Measurements from ENCODE around the gene RSAD1. TPM values are rescaled to one million over a fixed set of nuclear protein-coding genes. Genes with fewer than 3 reads are reported as not detected.
A peak's percentile ranks its signal among the peaks of the same experiment; 100 is the strongest.

The RSAD1 gene
- total and polyA plus RNA-seq, 5 experiments from 2014 or later = 61.3 to 90.6 (median 78.8) TPM

- ATAC-seq = no peak
- no peaks in the 10 kb centered on the region for H3K36me3 Mint-ChIP-seq
- H3K4me1 Mint-ChIP-seq = peaks cover 0 to 1% (median 0%) of the 10 kb centered on the region in 4 donors
- no peaks in the 10 kb centered on the region for H3K27me3 Mint-ChIP-seq
- H3K27ac Mint-ChIP-seq = peak overlapping the region in 1 of 10 donors; percentile 32
- no peak overlapping the region for H3K4me3 Mint-ChIP-seq
- H3K9me3 Mint-ChIP-seq = no peaks in the 10 kb centered on the region
- DNase-seq = no peak
- POLR2A ChIA-PET = no interaction called here
Measured at GRCh38 chr17:50522766-50523165, 44.1 kb downstream of the RSAD1 start.

DNA sequence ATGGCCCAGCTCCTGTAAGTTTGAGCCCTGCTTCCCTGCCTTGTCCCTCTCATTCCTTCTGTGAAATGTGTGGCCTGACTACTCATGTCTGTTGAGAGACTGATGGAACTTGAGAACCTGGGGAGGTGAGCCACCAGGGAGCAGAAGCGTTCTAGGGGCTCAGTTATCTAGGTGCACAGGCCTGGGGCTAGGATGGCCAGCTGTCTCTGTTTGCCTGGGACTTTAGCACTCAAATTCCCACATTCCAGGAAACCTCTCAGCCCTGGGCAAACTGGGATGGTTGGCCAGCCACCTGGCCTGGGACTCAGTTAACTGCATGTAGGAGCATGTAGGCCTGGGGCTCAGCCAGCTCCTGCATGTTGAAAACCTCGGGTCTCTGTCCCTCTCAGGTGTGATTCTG is 44.5 kb downstream of the RSAD1 start:
- peak overlapping the region in 1 of 10 donors; percentile 32 for H3K27ac Mint-ChIP-seq

GRCh38 chr17:50524838-50525237 is 46.2 kb downstream of the RSAD1 start:
- no peaks in the 10 kb centered on the region for H3K9me3 Mint-ChIP-seq
- peaks cover 8 to 20% (median 15%) of the 10 kb centered on the region in 5 donors for H3K27me3 Mint-ChIP-seq
- ATAC-seq (no peak), DNase-seq (no peak)
- no peaks in the 10 kb centered on the region for H3K4me1 Mint-ChIP-seq
- no peak overlapping the region for H3K27ac Mint-ChIP-seq
- POLR2A ChIA-PET = interaction anchor here (0.6 kb wide), 1 partner anchor 51 kb away, joined by 8 read pairs; no protein-coding TSS in a partner anchor
- no peaks in the 10 kb centered on the region for H3K36me3 Mint-ChIP-seq
- H3K4me3 Mint-ChIP-seq = no peak overlapping the region

More for the DNA sequence above, 44.5 kb downstream of the RSAD1 start:
- no peaks in the 10 kb centered on the region for H3K9me3 Mint-ChIP-seq
- no peaks in the 10 kb centered on the region for H3K36me3 Mint-ChIP-seq
- POLR2A ChIA-PET = no interaction called here
- H3K27me3 Mint-ChIP-seq = peaks cover 0 to 3% (median under 1%) of the 10 kb centered on the region in 5 donors
- H3K4me3 Mint-ChIP-seq = no peak overlapping the region
- DNase-seq (no peak), ATAC-seq (no peak)
- H3K4me1 Mint-ChIP-seq = peaks cover 0 to 1% (median 0%) of the 10 kb centered on the region in 4 donors

- H3K4me3 Mint-ChIP-seq = no peak overlapping the region
- POLR2A ChIA-PET = no interaction called here
- H3K4me1 Mint-ChIP-seq = peaks cover 0 to 8% (median 5%) of the 10 kb centered on the region in 4 donors
- peaks cover 23 to 44% (median 33%) of the 10 kb centered on the region in 5 donors for H3K27me3 Mint-ChIP-seq
- no peak overlapping the region for H3K27ac Mint-ChIP-seq
- no peaks in the 10 kb centered on the region for H3K9me3 Mint-ChIP-seq
- no peaks in the 10 kb centered on the region for H3K36me3 Mint-ChIP-seq
- DNase-seq (no peak), ATAC-seq (no peak)
Measured at GRCh38 chr17:50527155-50527762, 48.6 kb downstream of the RSAD1 start.

DNA sequence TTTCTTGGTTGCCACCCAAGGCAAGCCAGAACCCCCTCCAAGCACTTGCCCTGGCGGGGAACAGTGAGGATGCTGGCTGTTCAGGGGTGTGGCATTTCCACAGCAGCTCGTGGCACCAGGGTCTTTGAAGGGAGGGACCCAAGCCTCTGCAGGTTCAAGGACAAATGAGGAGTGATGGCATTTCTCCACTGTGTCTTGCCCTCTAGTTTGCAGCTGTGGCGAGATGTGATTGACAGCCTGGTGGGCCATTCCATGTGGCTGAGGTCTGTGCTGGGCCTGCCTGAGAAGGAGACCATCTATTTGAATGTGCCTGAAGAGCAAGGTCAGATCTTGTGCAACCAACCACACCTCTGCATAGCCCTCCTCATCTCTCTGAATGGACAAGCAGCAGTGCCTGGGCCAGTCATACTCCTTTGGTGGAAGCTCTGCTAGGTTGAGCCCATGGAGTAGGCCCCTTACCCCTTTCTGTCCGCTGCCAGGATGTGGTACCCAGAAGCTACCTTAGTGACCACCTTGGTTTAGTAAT is 49.4 kb downstream of the RSAD1 start:
- POLR2A ChIA-PET = no interaction called here
- H3K4me3 Mint-ChIP-seq = no peak overlapping the region
- no peak for ATAC-seq

GRCh38 chr17:50529849-50530248 is 51.2 kb downstream of the RSAD1 start:
- Mint-ChIP-seq H3K27ac (no peak overlapping the region), H3K4me1 (peaks cover 11 to 28% (median 22%) of the 10 kb centered on the region in 4 donors), H3K27me3 (peaks cover 33 to 66% (median 54%) of the 10 kb centered on the region in 5 donors), H3K4me3 (no peak overlapping the region), H3K36me3 (no peaks in the 10 kb centered on the region), H3K9me3 (no peaks in the 10 kb centered on the region)
- ATAC-seq (no peak), DNase-seq (no peak)
- POLR2A ChIA-PET = no interaction called here

More for the DNA sequence above, 49.4 kb downstream of the RSAD1 start:
- Mint-ChIP-seq H3K36me3 (no peaks in the 10 kb centered on the region), H3K27ac (no peak overlapping the region), H3K4me1 (peaks cover 3 to 13% (median 8%) of the 10 kb centered on the region in 4 donors), H3K27me3 (peaks cover 24 to 51% (median 37%) of the 10 kb centered on the region in 5 donors), H3K9me3 (no peaks in the 10 kb centered on the region)
- no peak for DNase-seq

GRCh38 chr17:50531428-50532025 is 52.9 kb downstream of the RSAD1 start:
- Mint-ChIP-seq H3K4me1 (peaks cover 11 to 29% (median 22%) of the 10 kb centered on the region in 4 donors), H3K27ac (no peak overlapping the region), H3K36me3 (no peaks in the 10 kb centered on the region), H3K9me3 (no peaks in the 10 kb centered on the region), H3K4me3 (peak overlapping the region in 1 of 10 donors; percentile 24), H3K27me3 (peaks cover 35 to 73% (median 54%) of the 10 kb centered on the region in 5 donors)
- ATAC-seq (no peak), DNase-seq (no peak)
- POLR2A ChIA-PET = interaction anchor here (0.7 to 1.1 kb wide), 3 partner anchors 10 to 415 kb away, joined by 3 to 4 read pairs (median 3); no protein-coding TSS in a partner anchor

DNA sequence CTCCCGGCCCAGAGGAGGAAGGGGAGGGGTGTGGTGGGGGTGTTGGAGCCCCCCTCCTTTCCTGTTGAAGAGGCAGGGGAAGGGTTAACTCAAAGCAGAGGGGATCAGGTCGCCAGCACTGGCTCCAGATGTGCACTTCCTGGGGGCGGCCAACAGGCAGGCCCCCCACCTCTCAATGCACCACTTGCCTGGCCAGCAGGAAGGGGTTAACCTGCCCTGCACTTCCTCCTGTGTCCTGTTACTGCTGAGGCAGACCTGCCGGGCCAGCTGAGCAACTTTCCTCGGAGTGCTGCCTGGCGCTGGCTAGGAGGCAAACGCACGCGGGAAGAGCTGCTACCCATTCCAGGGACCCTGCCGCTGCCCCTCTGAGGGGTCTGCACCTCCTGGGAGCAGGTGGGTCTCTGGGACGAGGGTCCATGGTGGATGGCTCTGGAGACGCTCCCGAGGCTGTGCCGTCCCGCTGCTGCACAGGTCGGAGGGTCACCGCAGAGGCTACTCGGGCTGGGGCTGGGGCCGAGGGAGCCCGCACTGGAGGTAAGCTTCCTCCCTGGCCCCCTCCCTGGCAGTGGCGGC is 53.9 kb downstream of the RSAD1 start, which contains the start of gene EPN3:
TSS of gene EPN3 (plus strand) at position 284 of the 573 bp plus-strand sequence. CDS start 3,822 bp downstream, outside the sequence.
- Mint-ChIP-seq H3K36me3 (no peaks in the 10 kb centered on the region), H3K27me3 (peaks cover 35 to 73% (median 54%) of the 10 kb centered on the region in 5 donors)

DNA sequence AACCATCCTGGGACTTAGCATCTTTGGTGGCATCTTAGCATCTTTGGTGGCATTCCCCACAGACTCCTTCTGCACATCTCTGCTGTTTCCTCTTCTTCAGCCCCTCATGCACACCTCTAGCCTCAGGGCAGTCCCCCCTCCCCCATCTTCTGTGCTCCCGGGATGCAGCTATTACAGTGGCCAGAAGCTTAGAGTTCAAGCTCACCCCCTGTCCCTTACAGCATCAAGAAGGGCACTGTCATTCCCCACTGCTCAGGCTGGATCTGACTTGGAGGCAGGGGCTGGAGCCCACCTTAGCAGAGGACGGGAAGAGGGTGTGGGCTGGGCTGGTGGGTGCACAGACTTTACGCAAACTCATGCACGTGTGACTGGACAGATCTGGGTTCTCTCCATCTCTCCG is 54.5 kb downstream of the RSAD1 start:
- Mint-ChIP-seq H3K9me3 (no peaks in the 10 kb centered on the region), H3K36me3 (no peaks in the 10 kb centered on the region), H3K4me1 (peaks cover 11 to 29% (median 22%) of the 10 kb centered on the region in 4 donors), H3K27ac (peak overlapping the region in 1 of 10 donors; percentile 24), H3K27me3 (peaks cover 35 to 70% (median 54%) of the 10 kb centered on the region in 5 donors), H3K4me3 (peak overlapping the region in 7 of 10 donors; percentile 20 to 73 (median 65))
- POLR2A ChIA-PET = no interaction called here
- DNase-seq (no peak), ATAC-seq (peak; percentile 20 to 27)

More for the DNA sequence above, 53.9 kb downstream of the RSAD1 start, which contains the start of gene EPN3:
- Mint-ChIP-seq H3K27ac (peak within 1 kb of the TSS in 1 of 10 donors; percentile 24), H3K4me1 (peaks cover 11 to 29% (median 22%) of the 10 kb centered on the region in 4 donors), H3K4me3 (peak within 1 kb of the TSS in 7 of 10 donors; percentile 31 to 73 (median 65)), H3K9me3 (no peaks in the 10 kb centered on the region)
- POLR2A ChIA-PET = no interaction called here
- DNase-seq = peak in 1 of 10 donors; percentile 61
- ATAC-seq = peak; percentile 55 to 71

DNA sequence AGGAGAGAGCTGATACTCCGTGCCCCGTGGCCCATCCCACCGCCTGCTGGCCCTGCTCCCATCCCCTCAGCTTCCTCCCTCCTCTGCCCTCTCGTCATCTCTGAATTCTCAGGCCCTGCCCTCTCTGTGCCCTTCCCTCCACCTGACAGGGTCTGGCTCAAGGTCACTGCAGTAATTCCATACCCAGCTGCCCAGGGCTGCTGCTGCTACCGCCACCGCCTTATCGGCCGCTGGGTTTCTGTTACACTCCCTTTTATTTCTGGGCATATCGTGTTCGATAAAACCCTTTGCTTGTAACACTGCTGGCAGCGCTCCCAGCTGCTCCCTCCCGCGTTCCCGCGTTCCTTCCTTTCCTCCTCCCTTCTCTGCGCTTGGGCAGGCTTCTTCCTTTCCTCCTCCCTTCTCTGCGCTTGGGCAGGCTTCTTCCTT is 55.1 kb downstream of the RSAD1 start:
- Mint-ChIP-seq H3K4me1 (peaks cover 11 to 29% (median 22%) of the 10 kb centered on the region in 4 donors), H3K27me3 (peaks cover 34 to 65% (median 49%) of the 10 kb centered on the region in 5 donors), H3K4me3 (peak overlapping the region in 8 of 10 donors; percentile 31 to 73 (median 59)), H3K36me3 (no peaks in the 10 kb centered on the region), H3K9me3 (no peaks in the 10 kb centered on the region), H3K27ac (no peak overlapping the region)
- DNase-seq (no peak), ATAC-seq (peak; percentile 24 to 48)
- POLR2A ChIA-PET = no interaction called here

GRCh38 chr17:50534222-50534978 is 55.7 kb downstream of the RSAD1 start:
- ATAC-seq = peak; percentile 55 to 61
- Mint-ChIP-seq H3K4me3 (peak overlapping the region in 6 of 10 donors; percentile 48 to 73 (median 60)), H3K27me3 (peaks cover 30 to 58% (median 44%) of the 10 kb centered on the region in 5 donors), H3K27ac (no peak overlapping the region), H3K9me3 (no peaks in the 10 kb centered on the region), H3K36me3 (no peaks in the 10 kb centered on the region), H3K4me1 (peaks cover 11 to 29% (median 22%) of the 10 kb centered on the region in 4 donors)
- DNase-seq = no peak
- POLR2A ChIA-PET = no interaction called here

DNA sequence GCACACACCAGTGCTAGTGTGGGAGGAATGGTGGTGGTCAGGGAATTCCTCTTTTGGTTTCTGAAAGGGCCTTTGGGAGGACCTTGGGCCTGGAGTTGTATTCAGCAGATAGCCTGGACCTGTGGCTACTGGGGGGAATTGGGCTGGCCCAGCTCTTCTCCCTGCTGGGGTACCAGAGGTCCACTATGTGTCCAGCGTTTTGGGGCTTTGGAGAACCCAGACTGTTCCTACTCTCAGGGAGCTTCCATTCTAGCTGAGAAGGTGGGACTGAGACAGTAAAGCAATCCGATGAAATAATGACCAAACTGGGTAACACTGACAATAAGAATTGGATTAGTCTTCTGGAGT is 56.3 kb downstream of the RSAD1 start:
- POLR2A ChIA-PET = no interaction called here
- Mint-ChIP-seq H3K27ac (no peak overlapping the region), H3K4me3 (peak overlapping the region in 1 of 10 donors; percentile 51), H3K9me3 (no peaks in the 10 kb centered on the region), H3K27me3 (peaks cover 26 to 53% (median 38%) of the 10 kb centered on the region in 5 donors), H3K4me1 (peaks cover 11 to 29% (median 22%) of the 10 kb centered on the region in 4 donors), H3K36me3 (no peaks in the 10 kb centered on the region)
- ATAC-seq = no peak
- no peak for DNase-seq

All from naive thymus-derived CD8-positive, alpha-beta T cell (primary cell).